H1 (cell line): Measurements from ENCODE around the gene BICD1. TPM values are rescaled to one million over a fixed set of nuclear protein-coding genes. Genes with fewer than 3 reads are reported as not detected.

Experiments used
- ATF3 ChIP-seq: IDR thresholded peaks from 2 replicates; pipeline ENCODE4 v1.6.1; 2011; ENCODE audit warnings: low read depth, mild to moderate bottlenecking, low read length; ENCODE audit not compliant: insufficient read depth
- GTF2F1 ChIP-seq: IDR thresholded peaks from 2 replicates; pipeline ENCODE4 v1.6.1; 2012; ENCODE audit warnings: low read depth, low read length, improper control_type of control experiment, borderline replicate concordance
- HDAC6 ChIP-seq: IDR thresholded peaks from one replicate; pipeline ENCODE4 v1.7.1; 2012; ENCODE audit warnings: low read depth, mild to moderate bottlenecking, inconsistent platforms, low read length, moderate library complexity
- NRF1 ChIP-seq: IDR thresholded peaks from 2 replicates; pipeline ENCODE4 v1.6.1; 2011; ENCODE audit warnings: mild to moderate bottlenecking, low read depth, low read length, improper control_type of control experiment
- SAP30 ChIP-seq: fragments of 300-600 bp; sonication (generic); IDR thresholded peaks from 2 replicates; pipeline ENCODE4 v1.7.1; 2012; ENCODE audit warnings: low read length, moderate library complexity, mild to moderate bottlenecking, inconsistent platforms; ENCODE audit not compliant: insufficient read depth, insufficient replicate concordance
- polyA plus RNA-seq, 7 experiments: library from polyadenylated mRNA; depleted of rRNA in 3 of 7; stranded (reverse) in 5 of 7; unstranded in 2 of 7; fragments of >200 nt in 5 of 7; fragments of 200-250 nt in 2 of 7; gene quantifications; 1 replicate in 5 of 7; 2 replicates in 1 of 7; 4 replicates in 1 of 7; pipeline versions ENCODE4 v1.2.1 to v1.2.3, GENCODE V29; 2011 to 2013; ENCODE audit warnings: missing spikeins in 2 of 7, mixed read lengths in 2 of 7
- total RNA-seq: library from RNA; stranded (reverse); fragmentation: NEBNext Ultra II Directional; extraction: Animal tissue kit (Norgen Biotek cat#: 25700); gene quantifications from 2 replicates; pipeline ENCODE4 v1.2.1, GENCODE V29; 2021

BICD1 gene
- total and polyA plus RNA-seq, 2 of the 8 experiments (the other 6 are each of a cell fraction or from before 2014, with no cell fraction given), result 34.1 to 58.4 TPM

- TF ChIP-seq GTF2F1, result no peak
- no peak for TF ChIP-seq SAP30
- TF ChIP-seq HDAC6, result no peak
- no peak for TF ChIP-seq NRF1
- TF ChIP-seq ATF3, result no peak
- TF ChIP-seq, all 59 proteins: peak for 0
These were observed 260.1 kb downstream of the BICD1 start (continued) for GRCh38 chr12:32366714-32367113.
